H9 (cell line): ENCODE data around the gene SLC9A7. TPM values are rescaled to one million over a fixed set of nuclear protein-coding genes. Genes with fewer than 3 reads are reported as not detected.

Experiments used
- DNase-seq: peaks from one replicate; pipeline ENCODE4 v3.0.0-alpha.2; 2017
- H2AFZ ChIP-seq: one replicate; pipeline ENCODE4 v1.6.1; 2013; ENCODE audit warnings: mild to moderate bottlenecking, low read length, control low read depth, moderate library complexity
- H2AK5ac ChIP-seq: 2 replicates; pipeline ENCODE4 v1.6.1; 2013; ENCODE audit warnings: low read length, control low read depth, mixed read lengths; ENCODE audit not compliant: insufficient read length
- H2BK120ac ChIP-seq: one replicate; pipeline ENCODE4 v1.6.1; 2013; ENCODE audit warnings: low read depth, mild to moderate bottlenecking, low read length, control low read depth, inconsistent platforms; ENCODE audit not compliant: poor library complexity, severe bottlenecking
- H2BK12ac ChIP-seq: 2 replicates; pipeline ENCODE4 v1.6.1; 2013; ENCODE audit warnings: low read length, control low read depth, mixed read lengths, low read depth; ENCODE audit not compliant: insufficient read length
- H2BK15ac ChIP-seq: 2 replicates; pipeline ENCODE4 v1.6.1; 2013; ENCODE audit warnings: low read depth, low read length, control low read depth
- H2BK20ac ChIP-seq: one replicate; pipeline ENCODE4 v1.6.1; 2013; ENCODE audit warnings: low read depth, mild to moderate bottlenecking, low read length, control low read depth, inconsistent platforms; ENCODE audit not compliant: poor library complexity, severe bottlenecking
- H2BK5ac ChIP-seq: 2 replicates; pipeline ENCODE4 v1.6.1; 2013; ENCODE audit warnings: low read length, control low read depth, mixed read lengths; ENCODE audit not compliant: insufficient read length
- H3K14ac ChIP-seq: 2 replicates; pipeline ENCODE4 v1.6.1; 2013; ENCODE audit warnings: low read length, control low read depth; ENCODE audit not compliant: insufficient read depth
- H3K18ac ChIP-seq: 2 replicates; pipeline ENCODE4 v1.6.1; 2013; ENCODE audit warnings: low read depth, mild to moderate bottlenecking, mixed read lengths, low read length, control low read depth; ENCODE audit not compliant: insufficient read length
- H3K23ac ChIP-seq: 2 replicates; pipeline ENCODE4 v1.6.1; 2013; ENCODE audit warnings: low read length, control low read depth, mixed read lengths, low read depth; ENCODE audit not compliant: insufficient read length
- H3K23me2 ChIP-seq: 2 replicates; pipeline ENCODE4 v1.6.1; 2013; ENCODE audit warnings: low read depth, mild to moderate bottlenecking, mixed read lengths, low read length, control low read depth; ENCODE audit not compliant: insufficient read length, poor library complexity, severe bottlenecking
- H3K27ac ChIP-seq: 2 replicates; pipeline ENCODE4 v1.5.1; 2013; ENCODE audit warnings: low read length, control low read depth, mixed read lengths, low read depth; ENCODE audit not compliant: insufficient read length
- H3K27me3 ChIP-seq: 2 replicates; pipeline ENCODE4 v1.6.1; 2013; ENCODE audit warnings: low read length, control low read depth, inconsistent platforms; ENCODE audit not compliant: insufficient read depth
- H3K4ac ChIP-seq: 2 replicates; pipeline ENCODE4 v1.6.1; 2013; ENCODE audit warnings: low read depth, mild to moderate bottlenecking, control low read depth, inconsistent platforms, low read length, moderate library complexity
- H3K4me1 ChIP-seq: 2 replicates; pipeline ENCODE4 v1.6.1; 2013; ENCODE audit warnings: low read length, control low read depth, inconsistent platforms; ENCODE audit not compliant: insufficient read depth
- H3K4me2 ChIP-seq: 2 replicates; pipeline ENCODE4 v1.6.1; 2013; ENCODE audit warnings: low read length, control low read depth, mixed read lengths; ENCODE audit not compliant: insufficient read length, insufficient read depth
- H3K56ac ChIP-seq: 2 replicates; pipeline ENCODE4 v1.6.1; 2013; ENCODE audit warnings: low read depth, mild to moderate bottlenecking, mixed read lengths, low read length, control low read depth; ENCODE audit not compliant: insufficient read length
- H3K79me1 ChIP-seq: 2 replicates; pipeline ENCODE4 v1.6.1; 2013; ENCODE audit warnings: low read depth, mild to moderate bottlenecking, moderate library complexity, low read length, control low read depth, inconsistent platforms; ENCODE audit not compliant: insufficient read depth, poor library complexity, severe bottlenecking
- H3K79me2 ChIP-seq: 2 replicates; pipeline ENCODE4 v1.6.1; 2013; ENCODE audit warnings: low read length, control low read depth, inconsistent platforms; ENCODE audit not compliant: insufficient read depth
- H3K9ac ChIP-seq: 2 replicates; pipeline ENCODE4 v1.6.1; 2013; ENCODE audit warnings: low read length, control low read depth, mixed read lengths; ENCODE audit not compliant: insufficient read length; ENCODE audit errors: extremely low read depth
- H3K9me3 ChIP-seq: one replicate; pipeline ENCODE4 v1.6.1; 2013; ENCODE audit warnings: low read depth, low read length, inconsistent platforms; ENCODE audit not compliant: control insufficient read depth
- H3T11ph ChIP-seq: one replicate; pipeline ENCODE4 v1.6.1; 2013; ENCODE audit warnings: mild to moderate bottlenecking, low read length, control low read depth, inconsistent platforms
- H4K20me1 ChIP-seq: one replicate; pipeline ENCODE4 v1.6.1; 2013; ENCODE audit not compliant: control insufficient read depth, insufficient read length, insufficient read depth
- H4K5ac ChIP-seq: 2 replicates; pipeline ENCODE4 v1.6.1; 2013; ENCODE audit warnings: low read depth, mild to moderate bottlenecking, mixed read lengths, low read length, control low read depth; ENCODE audit not compliant: insufficient read length
- H4K8ac ChIP-seq: replicated peaks from 2 replicates; pipeline ENCODE4 v1.6.1; 2013; ENCODE audit warnings: low read length, control low read depth, mixed read lengths, low read depth; ENCODE audit not compliant: insufficient read length
- H4K91ac ChIP-seq: 2 replicates; pipeline ENCODE4 v1.6.1; 2013; ENCODE audit warnings: low read depth, mild to moderate bottlenecking, moderate library complexity, mixed read lengths, low read length, control low read depth; ENCODE audit not compliant: insufficient read length
- H3K27ac Mint-ChIP-seq, 3 experiments: 2 replicates in 2 of 3; 3 replicates in 1 of 3; pipeline ENCODE4 v1.8.0; 2020 to 2021; ENCODE audit warnings: mixed read lengths in 3 of 3, mild to moderate bottlenecking in 1 of 3, moderate library complexity in 1 of 3
- H3K27me3 Mint-ChIP-seq: 2 replicates; pipeline ENCODE4 v1.8.0; 2021; ENCODE audit warnings: low read depth, mild to moderate bottlenecking, moderate library complexity, mixed read lengths
- H3K36me3 Mint-ChIP-seq, 3 experiments: 2 replicates in 2 of 3; 3 replicates in 1 of 3; pipeline ENCODE4 v1.8.0; 2020 to 2021; ENCODE audit warnings: low read depth in 3 of 3, mixed read lengths in 3 of 3; ENCODE audit not compliant: insufficient read depth in 1 of 3
- H3K4me1 Mint-ChIP-seq, 2 experiments: 2 replicates each; pipeline ENCODE4 v1.8.0; 2020; ENCODE audit warnings: mixed read lengths in 2 of 2
- H3K4me3 Mint-ChIP-seq, 2 experiments: 2 replicates in 1 of 2; 3 replicates in 1 of 2; pipeline ENCODE4 v1.8.0; 2020 to 2021; ENCODE audit warnings: mild to moderate bottlenecking in 2 of 2, mixed read lengths in 2 of 2, moderate library complexity in 1 of 2
- H3K9me3 Mint-ChIP-seq, 2 experiments: 2 replicates in 1 of 2; 3 replicates in 1 of 2; pipeline ENCODE4 v1.8.0; 2020; ENCODE audit warnings: mild to moderate bottlenecking in 2 of 2, mixed read lengths in 2 of 2, moderate library complexity in 1 of 2
- CTCF ChIP-seq: fragments of 200-600 bp; sonication (generic); conservative IDR thresholded peaks from 3 replicates; pipeline ENCODE4 v1.8.0; 2021; ENCODE audit warnings: antibody characterized with exemption, mild to moderate bottlenecking
- total RNA-seq: library from RNA; stranded (reverse); gene quantifications from 2 replicates; pipeline ENCODE4 v1.2.1, GENCODE V29; 2021

Gene SLC9A7
- total RNA-seq, 1 experiment from 2014 or later = 5.9 TPM

GRCh38 chrX:46618947-46619346 lies 140.0 kb downstream of the SLC9A7 start:
- Histone ChIP-seq H3K14ac (no peak overlapping the region), H2BK12ac (no peak overlapping the region), H2BK5ac (no peak overlapping the region), H3K9me3 (peaks cover 27% of the 10 kb centered on the region), H3K27me3 (no peaks in the 10 kb centered on the region; the same call in 1 of the 2 replicates), H2BK20ac (no peak overlapping the region), H2BK120ac (no peak overlapping the region), H3K4me2 (no peak overlapping the region), H3K9ac (no peak overlapping the region), H2AFZ (no peak overlapping the region), H3K18ac (no peak overlapping the region), H3K4me1 (no peaks in the 10 kb centered on the region), H3K27ac (no peak overlapping the region), H3K79me1 (no peaks in the 10 kb centered on the region), H3T11ph (no peak overlapping the region), H4K8ac (no peak overlapping the region), H2BK15ac (no peak overlapping the region), H4K91ac (no peak overlapping the region), H4K5ac (no peak overlapping the region), H3K56ac (no peak overlapping the region), H3K23me2 (no peaks in the 10 kb centered on the region), H3K79me2 (no peaks in the 10 kb centered on the region), H3K23ac (no peak overlapping the region), H4K20me1 (no peaks in the 10 kb centered on the region), H3K4ac (no peak overlapping the region), H2AK5ac (no peak overlapping the region)
- Mint-ChIP-seq H3K27ac (no peak overlapping the region), H3K27me3 (no peaks in the 10 kb centered on the region), H3K36me3 (peaks cover 33 to 40% (median 34%) of the 10 kb centered on the region in 3 experiments), H3K4me3 (no peak overlapping the region), H3K4me1 (peaks cover 3 to 19% of the 10 kb centered on the region in 2 experiments), H3K9me3 (peaks cover 69 to 70% of the 10 kb centered on the region in 2 experiments)
- no peak for DNase-seq
- no peak for TF ChIP-seq CTCF
